Measurements from ENCODE around the gene RBMS3.

- TF ChIP-seq ARNT (IDR thresholded peaks at IDR 0.05) (no peak), ATF3 (CRISPR knock-in tag; IDR thresholded peaks at IDR 0.05) (no peak), SIN3B (IDR thresholded peaks at IDR 0.05; ENCODE audit: low read length) (no peak)
These were observed 726.8 kb downstream of the RBMS3 start for GRCh38 chr3:30007668-30008067.
